Sigmoid colon (tissue), 7 donors: Measurements from ENCODE around the gene CYP4F8. TPM values are rescaled to one million over a fixed set of nuclear protein-coding genes. Genes with fewer than 3 reads are reported as not detected.

Source experiments
- DNase-seq: peaks from one replicate; pipeline ENCODE4 v3.0.0-alpha.2; 2019
- H3K27ac ChIP-seq, 4 donors: fragments of 200-600 bp; sonication (generic); one replicate each; pipeline ENCODE4 v1.5.1; 2016 to 2019; ENCODE audit warnings: mild to moderate bottlenecking in 1 of 4
- H3K27me3 ChIP-seq, 3 donors: fragments of 200-600 bp; sonication (generic); one replicate each; pipeline ENCODE4 v1.5.1; 2019; ENCODE audit warnings: mild to moderate bottlenecking in 1 of 3
- H3K36me3 ChIP-seq, 4 donors: fragments of 200-600 bp; sonication (generic); one replicate each; pipeline ENCODE4 v1.5.1; 2016 to 2019
- H3K4me1 ChIP-seq, 4 donors: fragments of 200-600 bp; sonication (generic); one replicate each; pipeline ENCODE4 v1.5.1; 2017 to 2019
- H3K4me3 ChIP-seq, 4 donors: fragments of 200-600 bp; sonication (generic); one replicate each; pipeline ENCODE4 v1.5.1; 2017 to 2019; ENCODE audit warnings: mild to moderate bottlenecking in 2 of 4, moderate library complexity in 1 of 4
- H3K9me3 ChIP-seq, 4 donors: fragments of 200-600 bp in 3 of 4; sonication (generic) in 3 of 4; one replicate each; pipeline versions ENCODE4 v1.5.1 to v1.6.1; 2013 to 2019
- CTCF ChIP-seq, 4 experiments: fragments of 450-650 bp in 3 of 4; fragments of 200-600 bp in 1 of 4; IDR thresholded peaks; one replicate each; pipeline ENCODE4 v1.5.1; 2016 to 2019; ENCODE audit warnings: antibody characterized with exemption in 4 of 4, mild to moderate bottlenecking in 3 of 4, moderate library complexity in 2 of 4
- EP300 ChIP-seq, 4 donors: sonication (generic); formaldehyde crosslinking; IDR thresholded peaks; one replicate each; pipeline ENCODE4 v1.6.1; 2017; ENCODE audit warnings: antibody characterized with exemption in 4 of 4
- POLR2A ChIP-seq, 2 donors: fragments of 450-650 bp; IDR thresholded peaks; one replicate each; pipeline ENCODE4 v1.6.1; 2016; ENCODE audit warnings: antibody characterized with exemption in 2 of 2, mild to moderate bottlenecking in 2 of 2, moderate library complexity in 2 of 2
- POLR2AphosphoS5 ChIP-seq, 4 donors: sonication (generic); formaldehyde crosslinking; IDR thresholded peaks; one replicate each; pipeline ENCODE4 v1.6.1; 2017; ENCODE audit warnings: antibody characterized with exemption in 4 of 4
- WGBS, 2 donors: extraction: QIAGEN DNeasy Blood & Tissue Kit; methylation state at CpG; one replicate each; pipeline ENCODE4 v1.1.7; 2013; 5-methylcytosine and 5-hydroxymethylcytosine counted together
- intact Hi-C: fragments of 100-400 bp; cut with DNase I; formaldehyde crosslinking; loops from one replicate; pipeline ENCODE4 v1.15.1; 2023
- polyA plus RNA-seq, 3 donors: library from polyadenylated mRNA; stranded (reverse); fragments of 200-250 nt; gene quantifications; one replicate each; pipeline ENCODE4 v1.2.3, GENCODE V29; 2013
- total RNA-seq, 4 donors: library from RNA; depleted of rRNA; stranded (reverse); fragments of >200 nt; gene quantifications; one replicate each; pipeline ENCODE4 v1.1.0, GENCODE V29; 2016
- donor health status: healthy with polysubstance abuse.
- donor health status: Bipolar disorder and iron deficiency.
- donor health status: healthy.

Gene CYP4F8
- total and polyA plus RNA-seq, 7 donors: not detected

- TF ChIP-seq POLR2AphosphoS5 (IDR thresholded peaks at IDR 0.05) (no peak), POLR2A (IDR thresholded peaks at IDR 0.05) (no peak), CTCF (IDR thresholded peaks at IDR 0.05) (no peak), EP300 (IDR thresholded peaks at IDR 0.05) (no peak)
- H3K27me3 ChIP-seq: no peaks in the 10 kb centered on the region
- H3K9me3 ChIP-seq: no peaks in the 10 kb centered on the region
- H3K36me3 ChIP-seq: no peaks in the 10 kb centered on the region
- no peak overlapping the region for H3K4me3 ChIP-seq
- no peak for DNase-seq
- 60 to 86% methylated on average over 3 of the region's 3 CpGs for WGBS, 2 donors
- H3K4me1 ChIP-seq: peaks cover 0 to 21% (median 17%) of the 10 kb centered on the region in 4 donors
- H3K27ac ChIP-seq: no peak overlapping the region
- intact Hi-C loops: no loop called here
These were observed 54.4 kb downstream of the CYP4F8 start for GRCh38 chr19:15669440-15669839.

DNA sequence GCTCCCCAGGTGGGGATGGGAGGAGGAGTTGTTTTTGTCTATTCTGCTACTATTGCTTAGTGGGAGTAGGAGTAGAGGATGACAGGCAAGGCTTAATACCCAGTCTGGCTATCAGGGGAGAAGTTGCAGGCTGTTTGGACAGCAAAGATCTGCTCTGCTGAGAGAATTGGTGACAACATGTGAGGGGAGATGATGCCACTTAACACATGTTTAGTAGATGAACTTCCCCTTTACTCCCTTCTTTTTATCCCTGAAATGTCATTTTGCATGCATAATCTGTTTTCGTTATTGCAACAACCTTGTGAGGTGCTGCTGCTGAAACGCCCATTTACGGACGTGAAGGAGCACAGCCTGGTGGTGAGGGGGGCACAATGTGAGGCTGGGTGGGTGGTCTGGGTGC lies 54.9 kb downstream of the CYP4F8 start:
- no peaks in the 10 kb centered on the region for H3K27me3 ChIP-seq
- no peaks in the 10 kb centered on the region for H3K9me3 ChIP-seq
- no peak for DNase-seq
- intact Hi-C loops: loop anchor here (5.0 kb wide), 1 partner anchor 112 kb away; no protein-coding TSS in a partner anchor
- WGBS, 2 donors: 80 to 83% methylated on average over 4 of the region's 4 CpGs
- no peaks in the 10 kb centered on the region for H3K36me3 ChIP-seq
- peaks cover 0 to 21% (median 17%) of the 10 kb centered on the region in 4 donors for H3K4me1 ChIP-seq
- no peak overlapping the region for H3K27ac ChIP-seq
- H3K4me3 ChIP-seq: no peak overlapping the region
- TF ChIP-seq POLR2AphosphoS5 (IDR thresholded peaks at IDR 0.05) (no peak), EP300 (IDR thresholded peaks at IDR 0.05) (no peak), CTCF (IDR thresholded peaks at IDR 0.05) (no peak), POLR2A (IDR thresholded peaks at IDR 0.05) (no peak)

DNA sequence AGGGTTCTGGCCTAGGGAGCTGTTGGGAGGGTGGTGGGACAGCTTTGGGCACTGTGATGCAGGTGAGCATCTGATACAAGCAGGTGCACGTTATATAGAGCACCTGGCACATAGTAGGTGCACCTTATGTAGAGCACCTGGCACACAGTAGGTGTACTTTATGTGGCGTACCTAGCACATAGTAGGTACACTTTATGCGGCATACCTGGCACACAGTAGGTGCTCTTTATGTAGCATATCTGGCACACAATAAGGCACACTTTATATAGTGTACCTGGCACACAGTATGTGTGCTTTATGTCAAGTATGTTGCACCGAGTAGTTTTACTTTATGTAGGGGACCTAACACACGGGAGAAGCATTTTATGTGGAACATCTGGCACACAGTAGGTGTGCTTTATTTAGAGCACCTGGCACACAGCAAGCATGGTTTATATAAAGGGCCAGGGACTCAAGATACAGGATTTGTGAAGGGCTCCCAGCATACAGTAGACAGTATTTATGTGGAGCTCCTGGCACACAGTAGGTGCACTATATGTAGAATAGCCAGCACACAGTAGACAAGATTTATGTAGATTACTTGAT lies 56.3 kb downstream of the CYP4F8 start:
- no peak for TF ChIP-seq POLR2AphosphoS5 (IDR thresholded peaks at IDR 0.05)
- TF ChIP-seq CTCF (IDR thresholded peaks at IDR 0.05): no peak
- no peak for TF ChIP-seq POLR2A (IDR thresholded peaks at IDR 0.05)
- no peak for TF ChIP-seq EP300 (IDR thresholded peaks at IDR 0.05)
- peaks cover 0 to 21% (median 17%) of the 10 kb centered on the region in 4 donors for H3K4me1 ChIP-seq
- no peaks in the 10 kb centered on the region for H3K36me3 ChIP-seq
- intact Hi-C loops: loop anchor here (5.0 kb wide), 1 partner anchor 111 kb away; no protein-coding TSS in a partner anchor
- peak overlapping the region in 1 of 4 donors; percentile 76 for H3K27ac ChIP-seq
- no peaks in the 10 kb centered on the region for H3K9me3 ChIP-seq
- no peak overlapping the region for H3K4me3 ChIP-seq
- no peak for DNase-seq
- 55 to 80% methylated on average over 5 of the region's 5 CpGs for WGBS, 2 donors
- H3K27me3 ChIP-seq: no peaks in the 10 kb centered on the region

- Histone ChIP-seq H3K9me3 (no peaks in the 10 kb centered on the region), H3K27ac (peak overlapping the region; percentile 61 to 76 (median 72)), H3K27me3 (no peaks in the 10 kb centered on the region), H3K4me3 (no peak overlapping the region), H3K4me1 (peaks cover 0 to 21% (median 17%) of the 10 kb centered on the region in 4 donors), H3K36me3 (no peaks in the 10 kb centered on the region)
- no peak for DNase-seq
- TF ChIP-seq POLR2AphosphoS5 (IDR thresholded peaks at IDR 0.05): no peak
- TF ChIP-seq POLR2A (IDR thresholded peaks at IDR 0.05): no peak
- TF ChIP-seq EP300 (IDR thresholded peaks at IDR 0.05): no peak
- no peak for TF ChIP-seq CTCF (IDR thresholded peaks at IDR 0.05)
- intact Hi-C loops: loop anchor here (2.0 to 5.0 kb wide), 2 partner anchors 110 to 165 kb away; no protein-coding TSS in a partner anchor
- 33 to 52% methylated on average over 10 of the region's 10 CpGs for WGBS, 2 donors
These were observed 57.0 kb downstream of the CYP4F8 start for GRCh38 chr19:15671891-15672579.
